ENCODE measurements around the gene KCNJ4. TPM values are rescaled to one million over a fixed set of nuclear protein-coding genes. Genes with fewer than 3 reads are reported as not detected.

Gene KCNJ4
- total RNA-seq, 3 donors from 2014 or later, result not detected

DNA sequence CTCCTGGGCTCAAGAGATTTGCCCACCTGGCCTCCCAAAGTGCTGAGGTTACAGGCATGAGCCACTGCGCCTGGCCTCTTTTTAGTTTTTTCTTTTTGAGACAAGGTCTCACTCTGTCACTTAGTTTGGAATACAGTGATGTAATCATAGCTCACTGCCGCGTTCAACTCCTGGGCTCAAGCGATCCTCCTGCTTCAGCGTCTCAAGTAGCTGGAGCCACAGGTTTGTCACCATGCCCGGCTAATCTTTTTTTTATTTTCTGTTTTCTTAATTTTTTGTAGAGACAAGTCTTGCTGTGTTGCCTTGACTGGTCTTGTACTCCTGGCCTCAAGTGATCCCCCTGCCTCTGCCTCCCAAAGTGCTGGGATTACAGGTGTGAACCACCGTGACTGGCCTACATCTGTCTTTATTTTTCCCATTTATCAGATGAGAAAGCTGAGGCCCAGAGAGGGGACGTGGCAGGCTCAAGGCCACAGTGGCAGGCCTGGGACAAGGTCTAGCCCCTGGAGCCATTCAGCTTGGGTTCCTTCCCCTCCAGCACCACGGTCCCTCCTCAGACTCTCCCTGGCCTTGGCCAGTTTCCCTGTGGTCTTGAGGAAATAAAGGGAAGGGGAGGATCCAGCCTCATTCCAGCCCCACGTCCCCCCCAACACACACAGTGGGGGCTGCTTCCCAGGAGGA is 10.1 kb upstream of the KCNJ4 start:
- TF ChIP-seq, protein P1, sequence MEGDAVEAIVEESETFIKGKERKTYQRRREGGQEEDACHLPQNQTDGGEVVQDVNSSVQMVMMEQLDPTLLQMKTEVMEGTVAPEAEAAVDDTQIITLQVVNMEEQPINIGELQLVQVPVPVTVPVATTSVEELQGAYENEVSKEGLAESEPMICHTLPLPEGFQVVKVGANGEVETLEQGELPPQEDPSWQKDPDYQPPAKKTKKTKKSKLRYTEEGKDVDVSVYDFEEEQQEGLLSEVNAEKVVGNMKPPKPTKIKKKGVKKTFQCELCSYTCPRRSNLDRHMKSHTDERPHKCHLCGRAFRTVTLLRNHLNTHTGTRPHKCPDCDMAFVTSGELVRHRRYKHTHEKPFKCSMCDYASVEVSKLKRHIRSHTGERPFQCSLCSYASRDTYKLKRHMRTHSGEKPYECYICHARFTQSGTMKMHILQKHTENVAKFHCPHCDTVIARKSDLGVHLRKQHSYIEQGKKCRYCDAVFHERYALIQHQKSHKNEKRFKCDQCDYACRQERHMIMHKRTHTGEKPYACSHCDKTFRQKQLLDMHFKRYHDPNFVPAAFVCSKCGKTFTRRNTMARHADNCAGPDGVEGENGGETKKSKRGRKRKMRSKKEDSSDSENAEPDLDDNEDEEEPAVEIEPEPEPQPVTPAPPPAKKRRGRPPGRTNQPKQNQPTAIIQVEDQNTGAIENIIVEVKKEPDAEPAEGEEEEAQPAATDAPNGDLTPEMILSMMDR (IDR thresholded peaks at IDR 0.05), result no peak
- Histone ChIP-seq H3K4me3 (no peak overlapping the region), H3K36me3 (ENCODE audit: low read depth) (no peaks in the 10 kb centered on the region), H3K9me3 (no peaks in the 10 kb centered on the region), H3K4me1 (ENCODE audit: low read depth) (peaks cover 13% of the 10 kb centered on the region)
- intact Hi-C loops (cut with DNase I, micrococcal nuclease), result no loop called here
- peak in 1 of 3 donors; percentile 3 for DNase-seq
- no peak for ATAC-seq

DNA sequence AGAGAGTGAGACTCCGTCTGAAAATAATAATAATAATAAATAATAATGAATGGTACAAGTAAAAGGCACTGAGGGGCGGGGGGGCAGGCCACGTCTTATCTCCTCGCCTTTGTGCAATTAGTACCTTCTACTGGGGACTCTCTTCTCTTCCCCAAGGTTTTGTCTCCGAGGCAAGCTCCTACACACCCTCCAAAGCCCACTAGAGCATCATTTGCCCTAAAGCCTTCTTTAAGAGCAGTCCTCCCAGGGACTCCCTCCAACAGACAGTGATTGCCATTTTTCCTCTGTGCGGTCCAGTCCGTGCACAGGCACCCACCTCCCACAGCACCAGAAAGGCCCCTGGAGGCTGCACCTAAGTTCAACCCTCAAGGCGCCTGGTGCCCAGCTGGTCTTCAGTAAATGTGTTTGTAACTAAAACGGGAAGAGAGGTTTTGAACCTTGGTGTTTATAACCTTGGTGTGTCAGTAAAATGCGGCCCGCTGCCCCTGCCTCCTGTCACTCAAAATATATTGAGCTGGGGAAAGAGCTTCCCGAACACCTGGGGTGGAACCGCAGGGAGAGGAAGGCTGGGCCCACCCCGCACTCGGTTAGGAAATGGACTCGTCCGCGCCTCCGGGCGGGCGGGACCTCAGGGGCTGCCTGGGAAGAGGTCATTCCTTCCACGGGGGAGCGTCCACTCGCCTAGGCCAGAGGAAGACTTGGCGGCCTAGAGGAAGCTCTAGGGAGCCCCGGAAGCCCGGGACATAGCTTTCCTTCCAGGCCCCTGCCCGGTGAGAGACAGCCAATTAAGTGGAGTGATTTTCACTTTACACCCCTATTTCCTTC is 8.2 kb upstream of the KCNJ4 start:
- no peaks in the 10 kb centered on the region for H3K36me3 ChIP-seq (ENCODE audit: low read depth)
- no peaks in the 10 kb centered on the region for H3K9me3 ChIP-seq
- no peak overlapping the region for H3K4me3 ChIP-seq
- TF ChIP-seq, protein P1 (IDR thresholded peaks at IDR 0.05), result no peak
- H3K4me1 ChIP-seq (ENCODE audit: low read depth), result peaks cover 13% of the 10 kb centered on the region
- intact Hi-C loops (cut with DNase I, micrococcal nuclease), result no loop called here
- ATAC-seq (no peak), DNase-seq (peak in 2 of 3 donors; percentile 51 to 59)

DNA sequence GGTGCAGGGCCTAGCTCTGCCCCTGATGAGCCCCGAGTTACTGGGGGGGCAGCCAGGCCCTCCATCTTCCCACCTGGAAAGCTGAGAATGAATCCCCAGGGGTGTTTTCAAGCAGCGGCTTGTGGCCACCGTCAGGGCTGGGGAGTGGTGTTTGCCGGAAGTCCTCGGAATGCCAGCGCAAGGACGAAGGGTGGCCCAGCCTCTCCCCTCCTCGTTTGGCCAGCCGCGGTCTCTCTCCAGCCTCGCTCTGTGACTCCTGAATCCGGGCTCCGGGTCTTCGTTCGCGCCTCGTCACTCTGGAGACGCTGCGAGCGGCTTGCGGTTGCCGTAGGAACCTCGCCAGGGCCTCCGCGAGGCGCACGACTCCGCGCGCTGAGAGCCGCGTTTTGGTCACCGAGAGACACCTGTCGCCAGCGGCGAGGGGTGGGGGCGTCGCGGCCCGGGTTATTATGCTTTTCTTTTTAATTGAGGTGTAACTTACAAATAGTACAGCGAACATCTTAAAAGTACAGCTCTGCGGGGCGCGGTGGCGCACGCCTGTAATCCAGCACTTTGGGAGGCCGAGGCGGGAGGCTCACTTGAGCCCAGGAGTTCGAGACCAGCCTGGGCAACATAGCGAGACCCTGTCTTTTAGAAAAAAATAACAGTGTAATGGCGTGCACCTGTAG is 6.5 kb upstream of the KCNJ4 start:
- TF ChIP-seq, protein P1 (IDR thresholded peaks at IDR 0.05), result no peak
- Histone ChIP-seq H3K4me1 (ENCODE audit: low read depth) (peaks cover 10% of the 10 kb centered on the region), H3K36me3 (ENCODE audit: low read depth) (no peaks in the 10 kb centered on the region), H3K9me3 (no peaks in the 10 kb centered on the region), H3K4me3 (no peak overlapping the region)
- peak; percentile 81 for ATAC-seq
- intact Hi-C loops (cut with DNase I, micrococcal nuclease), result no loop called here
- DNase-seq, result peak; percentile 74 to 86 (median 84)

DNA sequence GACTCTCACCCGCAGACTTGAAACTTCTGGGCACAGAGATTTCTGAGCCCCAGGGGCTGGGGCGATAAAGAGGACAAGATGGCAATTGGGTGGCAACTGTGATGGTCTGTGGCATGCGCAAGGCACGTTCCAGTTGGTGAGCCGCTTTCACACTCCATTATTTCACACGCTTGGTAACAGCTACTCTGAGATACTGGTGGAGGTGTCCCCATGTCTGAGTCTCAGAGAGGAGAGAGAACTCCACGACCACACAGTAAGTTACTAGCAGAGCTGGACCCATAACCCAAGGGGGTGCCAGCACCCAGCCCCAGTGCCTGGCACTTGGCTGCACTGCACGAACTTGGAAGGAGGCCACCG is 6.0 kb upstream of the KCNJ4 start:
- peaks cover 12% of the 10 kb centered on the region for H3K4me1 ChIP-seq (ENCODE audit: low read depth)
- intact Hi-C loops (cut with DNase I, micrococcal nuclease), result no loop called here
- no peaks in the 10 kb centered on the region for H3K36me3 ChIP-seq (ENCODE audit: low read depth)
- peak in 1 of 3 donors; percentile 1 for DNase-seq
- no peaks in the 10 kb centered on the region for H3K9me3 ChIP-seq
- no peak for ATAC-seq
- TF ChIP-seq, protein P1 (IDR thresholded peaks at IDR 0.05), result no peak
- H3K4me3 ChIP-seq, result no peak overlapping the region

DNA sequence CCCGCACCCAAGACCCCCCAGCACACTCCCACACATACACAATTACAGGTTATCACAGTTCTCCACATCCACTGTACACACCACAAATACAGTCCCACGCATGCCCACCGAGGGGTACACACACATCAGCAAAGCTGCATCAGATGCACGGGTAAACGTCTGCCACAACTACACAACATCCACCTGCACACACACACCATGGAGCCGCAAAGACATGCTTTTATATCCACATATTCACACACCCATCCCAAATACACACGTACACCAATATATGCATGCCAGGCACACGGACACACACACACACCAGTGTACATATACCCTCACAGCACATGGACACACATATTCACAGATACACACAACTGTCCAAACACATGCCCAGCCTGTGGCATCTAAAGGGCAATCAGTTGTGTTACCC is 5.4 kb upstream of the KCNJ4 start:
- H3K36me3 ChIP-seq (ENCODE audit: low read depth), result no peaks in the 10 kb centered on the region
- no peak for ATAC-seq
- TF ChIP-seq, protein P1 (IDR thresholded peaks at IDR 0.05), result no peak
- intact Hi-C loops (cut with DNase I, micrococcal nuclease), result no loop called here
- no peaks in the 10 kb centered on the region for H3K9me3 ChIP-seq
- no peak overlapping the region for H3K4me3 ChIP-seq
- peaks cover 18% of the 10 kb centered on the region for H3K4me1 ChIP-seq (ENCODE audit: low read depth)
- no peak for DNase-seq

All from mucosa of descending colon (tissue), 3 donors.